Measurements from ENCODE around the gene CD84.

Gene CD84

DNA sequence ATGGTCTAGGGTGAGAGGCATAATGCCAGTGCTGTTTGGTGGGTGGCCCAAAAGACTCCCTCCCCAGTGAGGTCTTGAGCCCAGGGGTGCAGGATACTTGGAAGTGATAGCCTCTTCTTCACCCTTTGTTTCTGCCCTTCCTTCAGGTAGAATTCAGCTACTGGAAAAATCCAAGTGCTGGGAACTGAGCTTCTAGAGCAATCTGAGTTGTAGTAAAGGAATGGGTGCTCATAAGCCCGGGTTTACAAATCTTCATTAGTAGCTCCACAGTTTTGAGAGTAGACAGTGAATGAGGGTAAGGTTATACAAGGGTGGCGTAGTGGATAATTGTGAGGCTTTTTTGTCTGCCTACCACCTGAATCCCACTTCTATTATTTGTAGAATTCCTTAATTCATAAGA, 29.2 kb upstream of the CD84 start:
- no peak for DNase-seq (ENCODE audit: extremely low read depth, low read depth)
- TF ChIP-seq, protein P1, sequence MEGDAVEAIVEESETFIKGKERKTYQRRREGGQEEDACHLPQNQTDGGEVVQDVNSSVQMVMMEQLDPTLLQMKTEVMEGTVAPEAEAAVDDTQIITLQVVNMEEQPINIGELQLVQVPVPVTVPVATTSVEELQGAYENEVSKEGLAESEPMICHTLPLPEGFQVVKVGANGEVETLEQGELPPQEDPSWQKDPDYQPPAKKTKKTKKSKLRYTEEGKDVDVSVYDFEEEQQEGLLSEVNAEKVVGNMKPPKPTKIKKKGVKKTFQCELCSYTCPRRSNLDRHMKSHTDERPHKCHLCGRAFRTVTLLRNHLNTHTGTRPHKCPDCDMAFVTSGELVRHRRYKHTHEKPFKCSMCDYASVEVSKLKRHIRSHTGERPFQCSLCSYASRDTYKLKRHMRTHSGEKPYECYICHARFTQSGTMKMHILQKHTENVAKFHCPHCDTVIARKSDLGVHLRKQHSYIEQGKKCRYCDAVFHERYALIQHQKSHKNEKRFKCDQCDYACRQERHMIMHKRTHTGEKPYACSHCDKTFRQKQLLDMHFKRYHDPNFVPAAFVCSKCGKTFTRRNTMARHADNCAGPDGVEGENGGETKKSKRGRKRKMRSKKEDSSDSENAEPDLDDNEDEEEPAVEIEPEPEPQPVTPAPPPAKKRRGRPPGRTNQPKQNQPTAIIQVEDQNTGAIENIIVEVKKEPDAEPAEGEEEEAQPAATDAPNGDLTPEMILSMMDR (IDR thresholded peaks at IDR 0.05; ENCODE audit: low read depth, low read length) = no peak

DNA sequence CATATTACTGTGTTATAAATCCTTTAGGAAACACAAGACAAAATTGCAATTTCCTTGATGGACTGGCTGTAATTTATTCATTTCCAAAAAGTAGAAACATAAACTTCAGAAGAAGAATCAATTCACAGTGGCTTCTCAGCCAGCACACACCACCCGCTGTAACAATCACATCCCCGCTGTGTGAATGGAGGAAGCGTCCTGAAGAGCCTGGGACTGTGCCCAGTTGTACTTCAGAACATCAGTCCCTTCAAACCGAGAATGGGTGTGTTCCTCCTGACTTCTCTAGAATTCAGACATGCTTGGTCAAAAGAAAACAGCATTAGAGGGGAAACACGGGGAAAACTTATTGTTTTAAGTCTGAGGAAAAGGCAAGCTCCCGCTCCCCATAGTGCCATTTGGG, 28.8 kb upstream of the CD84 start:
- TF ChIP-seq, protein P1 (IDR thresholded peaks at IDR 0.05; ENCODE audit: low read depth, low read length) = no peak
- DNase-seq (ENCODE audit: extremely low read depth, low read depth) = no peak

DNA sequence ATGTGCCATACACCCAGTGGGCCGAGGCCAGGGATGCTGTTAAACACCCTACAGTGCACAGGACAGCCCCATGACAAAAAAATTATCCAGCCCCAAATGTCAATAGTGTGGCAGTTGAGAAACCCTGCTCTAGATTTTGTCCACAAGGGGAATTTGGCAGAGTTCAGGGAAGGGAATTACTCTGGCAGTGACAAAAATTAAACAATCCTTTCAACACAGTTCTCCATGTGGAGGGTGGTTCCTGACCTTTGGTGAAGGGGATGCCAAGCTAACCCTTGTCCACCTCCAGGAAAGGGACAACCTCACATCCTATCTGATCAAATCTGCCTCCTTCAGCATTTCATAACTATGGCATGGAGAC, 28.4 kb upstream of the CD84 start:
- TF ChIP-seq, protein P1 (IDR thresholded peaks at IDR 0.05; ENCODE audit: low read depth, low read length) = no peak
- no peak for DNase-seq (ENCODE audit: extremely low read depth, low read depth)

DNA sequence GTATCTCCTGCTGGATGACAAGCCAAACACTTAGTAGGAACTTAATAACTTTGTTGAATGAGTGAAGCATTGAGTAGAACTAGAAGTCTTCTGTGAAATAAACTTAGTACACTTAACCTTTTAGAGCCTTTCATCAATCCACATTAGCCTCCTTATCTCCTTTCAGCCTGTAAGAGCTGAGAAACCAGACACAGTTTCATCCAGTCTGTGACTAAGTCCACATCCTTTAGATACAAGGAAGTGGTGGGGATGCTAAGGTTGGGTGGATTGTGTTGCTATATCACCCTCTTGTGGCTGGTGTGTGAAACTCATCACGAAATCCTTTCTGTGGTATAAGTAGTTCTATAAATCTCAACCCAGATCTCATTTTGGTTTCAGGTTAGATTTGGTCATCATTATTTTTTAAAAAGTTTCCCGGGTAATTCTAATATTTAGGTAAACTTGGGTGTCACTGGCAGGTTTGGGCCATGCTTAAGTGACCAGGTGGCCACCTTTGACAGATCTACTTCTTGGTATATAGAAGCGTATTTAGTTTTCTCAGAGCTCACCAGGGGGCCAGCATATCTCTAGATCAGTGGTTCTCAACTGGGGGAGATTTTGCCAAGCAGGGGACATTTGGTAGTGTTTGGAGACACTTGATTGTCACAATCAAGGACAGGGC, 27.8 kb upstream of the CD84 start:
- TF ChIP-seq, protein P1 (IDR thresholded peaks at IDR 0.05; ENCODE audit: low read depth, low read length) = peak; percentile 42
- DNase-seq (ENCODE audit: extremely low read depth, low read depth) = peak; percentile 7

DNA sequence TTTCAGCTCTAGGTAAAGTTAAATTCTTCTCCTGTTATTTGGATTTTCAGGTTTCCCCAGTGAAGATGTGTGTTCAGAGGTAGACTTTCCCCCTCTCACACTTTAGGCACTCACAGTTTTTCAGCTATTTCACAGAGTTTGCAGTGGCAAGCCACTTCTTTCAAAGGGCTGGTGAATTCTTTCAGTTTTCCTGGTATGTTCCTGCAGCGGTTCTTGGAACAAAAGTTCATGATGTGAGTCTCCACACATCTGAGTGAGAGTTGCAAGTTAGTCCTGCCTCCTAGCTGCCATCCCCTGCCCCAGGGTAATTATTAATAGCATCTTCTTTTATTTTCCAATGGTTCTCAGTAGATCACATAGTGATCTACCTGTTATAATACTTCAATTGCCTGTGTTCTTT, 27.3 kb upstream of the CD84 start:
- TF ChIP-seq, protein P1 (IDR thresholded peaks at IDR 0.05; ENCODE audit: low read depth, low read length) = no peak
- DNase-seq (ENCODE audit: extremely low read depth, low read depth) = no peak

DNA sequence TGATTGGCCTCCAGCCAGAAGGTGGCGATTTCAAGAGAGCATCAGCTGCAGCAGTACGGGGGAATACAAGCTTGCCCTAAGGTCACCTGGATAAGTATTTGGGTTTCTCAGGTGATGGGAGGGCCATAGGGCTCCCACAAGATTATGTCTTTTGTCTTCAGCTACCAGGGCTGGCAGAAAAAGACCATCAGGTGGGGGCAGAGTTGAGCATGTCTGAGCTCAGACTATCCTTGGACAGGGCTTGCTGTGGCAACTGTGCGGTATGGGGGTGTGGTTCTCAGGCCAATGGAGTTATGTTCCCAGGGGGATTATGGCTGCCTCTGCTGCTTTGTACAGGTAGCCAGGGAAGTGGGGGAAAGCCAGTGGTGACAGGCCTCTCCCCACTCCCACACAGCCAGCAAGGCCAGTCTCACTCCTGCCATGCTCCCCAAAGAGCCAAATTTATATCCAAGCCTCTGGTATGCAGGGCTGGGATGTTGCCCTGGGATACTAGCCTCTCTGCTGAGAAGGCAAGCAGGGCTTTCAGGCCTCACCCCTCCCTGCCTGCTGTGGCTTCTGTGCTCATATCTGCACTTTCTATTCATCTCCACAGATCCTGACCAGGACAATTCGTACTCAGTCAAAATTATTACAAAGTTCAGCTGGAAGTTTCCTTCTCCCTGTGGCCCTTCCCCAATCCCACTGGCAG, 26.6 kb upstream of the CD84 start:
- TF ChIP-seq, protein P1 (IDR thresholded peaks at IDR 0.05; ENCODE audit: low read depth, low read length) = no peak
- DNase-seq (ENCODE audit: extremely low read depth, low read depth) = no peak

DNA sequence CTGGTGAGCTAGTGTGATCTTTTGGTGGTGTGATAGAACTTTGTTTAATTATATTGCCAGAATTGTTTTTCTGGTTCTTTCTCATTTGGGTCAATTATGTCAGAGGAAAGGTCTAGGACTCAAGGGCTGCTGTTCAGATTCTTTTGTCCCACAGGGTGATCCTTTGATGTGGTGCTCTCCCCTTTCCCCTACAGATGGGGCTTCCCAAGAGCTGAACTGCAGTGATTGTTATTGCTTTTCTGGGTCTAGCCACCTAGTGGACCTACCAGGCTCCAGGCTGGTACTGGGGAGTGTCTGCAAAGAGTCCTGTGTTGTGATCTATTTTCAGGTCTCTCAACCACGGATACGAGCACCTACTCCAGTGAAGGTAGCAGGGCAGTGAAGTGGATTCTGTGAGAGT, 25.9 kb upstream of the CD84 start:
- TF ChIP-seq, protein P1 (IDR thresholded peaks at IDR 0.05; ENCODE audit: low read depth, low read length) = no peak

More for the DNA sequence above, 25.9 kb upstream of the CD84 start:
- DNase-seq (ENCODE audit: extremely low read depth, low read depth) = no peak

Data from AG09319 (cell line).